Lower lobe of right lung (tissue), 2 donors: ENCODE results near the gene ZNF132. TPM values are rescaled to one million over a fixed set of nuclear protein-coding genes. Genes with fewer than 3 reads are reported as not detected.

Experiments
- ATAC-seq, 2 donors: fragments of 200-7000 bp; cut with Tn5 transposase; one replicate each; pipeline ENCODE4 v1.9.1; 2020 to 2022; ENCODE audit warnings: mild to moderate bottlenecking in 2 of 2, moderate library complexity in 2 of 2
- DNase-seq: peaks from one replicate; pipeline ENCODE4 v3.0.0-alpha.2; 2020
- H3K27ac ChIP-seq: fragments of 200-600 bp; one replicate; pipeline ENCODE4 v1.8.0; 2022
- H3K27me3 ChIP-seq: fragments of 200-600 bp; one replicate; pipeline ENCODE4 v1.8.0; 2022; ENCODE audit warnings: low read depth
- H3K36me3 ChIP-seq: fragments of 200-600 bp; one replicate; pipeline ENCODE4 v1.8.0; 2022; ENCODE audit warnings: mild to moderate bottlenecking
- H3K4me1 ChIP-seq: fragments of 200-600 bp; one replicate; pipeline ENCODE4 v1.8.0; 2022
- H3K4me3 ChIP-seq: fragments of 200-600 bp; one replicate; pipeline ENCODE4 v1.8.0; 2022; ENCODE audit warnings: mild to moderate bottlenecking
- H3K9me3 ChIP-seq: fragments of 200-600 bp; one replicate; pipeline ENCODE4 v1.8.0; 2022
- CTCF ChIP-seq: fragments of 200-600 bp; IDR thresholded peaks from one replicate; pipeline ENCODE4 v1.8.0; 2022; ENCODE audit warnings: antibody characterized with exemption, mild to moderate bottlenecking
- intact Hi-C: fragments of 100-400 bp; cut with DNase I; formaldehyde crosslinking; loops from one replicate; pipeline ENCODE4 v1.11.0; 2022
- total RNA-seq: library from RNA; stranded (reverse); fragmentation: NEBNext Ultra II Directional; extraction: Animal tissue kit (Norgen Biotek cat#: 25700); gene quantifications from one replicate; pipeline ENCODE4 v1.2.1, GENCODE V29; 2021
- donor health status: DM: no; HTN: yes; CAD: no; lungs with severe emphysema.

The ZNF132 gene
- total RNA-seq, 1 donor from 2014 or later, result 7.4 TPM

DNA sequence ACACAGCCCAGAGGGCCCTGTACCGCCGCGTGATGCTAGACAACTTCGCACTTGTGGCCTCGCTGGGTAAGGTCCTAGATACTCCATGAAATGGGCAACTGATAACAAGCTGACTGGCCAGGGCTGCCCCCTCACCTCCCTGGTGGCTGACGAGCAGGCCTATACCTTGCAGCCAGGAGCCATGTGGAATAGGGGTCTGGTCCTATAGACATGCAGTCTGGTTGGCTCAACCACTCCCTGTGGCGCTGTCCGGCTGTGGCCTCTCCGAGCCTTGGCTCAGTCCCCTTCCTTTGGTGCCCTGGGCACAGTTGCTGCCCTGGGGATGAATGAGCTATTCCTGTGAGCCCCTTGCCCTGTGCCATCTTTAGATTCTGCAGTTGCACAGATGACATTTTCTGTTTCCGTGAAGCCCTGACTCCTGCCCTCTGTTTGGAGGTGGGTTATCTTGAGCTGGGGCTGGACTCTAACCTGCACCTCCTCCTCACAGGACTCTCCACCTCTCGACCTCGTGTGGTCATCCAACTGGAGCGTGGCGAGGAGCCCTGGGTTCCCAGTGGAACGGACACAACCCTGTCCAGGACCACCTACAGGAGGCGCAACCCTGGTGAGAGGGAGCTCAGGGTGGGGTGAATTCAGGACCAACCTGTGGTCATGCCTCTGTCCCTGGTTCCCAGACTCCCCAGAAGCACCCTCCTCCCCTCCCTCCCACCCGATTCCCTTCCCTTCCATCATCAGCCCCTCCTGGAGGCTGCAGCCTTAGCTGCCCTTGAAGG is 29.5 kb upstream of the ZNF132 start:
- ATAC-seq, result no peak
- H3K36me3 ChIP-seq, result peaks cover 40% of the 10 kb centered on the region
- no peaks in the 10 kb centered on the region for H3K9me3 ChIP-seq
- H3K27me3 ChIP-seq, result no peaks in the 10 kb centered on the region
- intact Hi-C loops, result no loop called here
- H3K4me3 ChIP-seq, result no peak overlapping the region
- DNase-seq, result no peak
- peaks cover 15% of the 10 kb centered on the region for H3K4me1 ChIP-seq
- no peak overlapping the region for H3K27ac ChIP-seq
- no peak for TF ChIP-seq CTCF

GRCh38 chr19:58468216-58468839 is 28.4 kb upstream of the ZNF132 start:
- no peak overlapping the region for H3K4me3 ChIP-seq
- intact Hi-C loops, result no loop called here
- ATAC-seq, result no peak

DNA sequence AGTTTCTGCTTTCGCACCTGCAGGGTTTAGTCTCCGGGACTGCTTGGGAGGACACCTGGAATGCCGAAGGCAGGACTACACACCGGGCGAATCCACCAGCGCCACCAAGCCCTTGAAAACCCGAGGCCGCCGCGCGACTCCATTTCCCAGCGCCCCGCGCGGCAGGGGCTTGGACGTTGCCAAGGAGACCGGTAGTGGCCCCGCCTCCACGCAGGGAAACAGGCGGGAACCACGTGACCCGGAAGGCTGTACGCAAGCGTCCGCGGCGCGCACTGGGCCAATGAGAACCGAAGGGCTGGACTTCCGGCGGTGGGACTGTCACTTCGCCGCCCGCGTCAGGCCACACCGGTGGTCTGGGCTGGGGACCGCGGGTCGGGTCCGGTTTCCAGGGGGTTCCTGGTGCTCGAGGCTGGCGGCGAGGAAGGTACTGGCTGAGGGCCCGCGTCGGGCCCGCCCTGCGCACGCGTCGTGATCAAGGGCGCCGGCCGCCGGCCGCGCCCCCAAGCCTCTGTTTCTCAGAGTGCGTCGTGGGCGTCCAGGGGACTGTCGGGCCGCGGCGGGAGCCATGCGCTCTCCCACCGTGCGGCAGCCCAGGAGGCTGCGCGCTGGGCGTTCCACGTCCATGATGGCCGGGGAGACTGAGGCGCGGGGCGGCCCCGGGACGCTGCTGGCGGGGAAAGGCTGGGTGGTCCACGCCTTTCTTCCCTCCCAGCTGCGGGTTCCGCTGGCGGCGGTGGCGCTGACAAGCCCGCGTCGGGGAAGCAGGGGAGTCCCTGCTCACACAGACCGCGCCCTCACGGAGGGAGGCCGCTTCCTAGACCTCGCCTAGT is 27.0 kb upstream of the ZNF132 start, which contains the start of gene ZNF324:
ZNF324 (plus strand) TSS at position 321 of the 830 bp plus-strand sequence. CDS start 2,106 bp downstream, outside the sequence.
- Histone ChIP-seq H3K27me3 (no peaks in the 10 kb centered on the region), H3K4me3 (peak within 1 kb of the TSS; percentile 98), H3K4me1 (peaks cover 15% of the 10 kb centered on the region), H3K27ac (peak within 1 kb of the TSS; percentile 88), H3K36me3 (peaks cover 29% of the 10 kb centered on the region), H3K9me3 (no peaks in the 10 kb centered on the region)
- peak; percentile 7 for TF ChIP-seq CTCF
- intact Hi-C loops, result no loop called here
- ATAC-seq (peak; percentile 98 to 99), DNase-seq (peak; percentile 99)

More at GRCh38 chr19:58468216-58468839, 28.4 kb upstream of the ZNF132 start:
- Histone ChIP-seq H3K36me3 (peaks cover 40% of the 10 kb centered on the region), H3K4me1 (peaks cover 15% of the 10 kb centered on the region), H3K27me3 (no peaks in the 10 kb centered on the region), H3K9me3 (no peaks in the 10 kb centered on the region), H3K27ac (no peak overlapping the region)
- no peak for TF ChIP-seq CTCF
- DNase-seq, result no peak

- intact Hi-C loops, result no loop called here
- H3K27me3 ChIP-seq, result no peaks in the 10 kb centered on the region
- ATAC-seq (peak in 1 of 2 donors; percentile 53), DNase-seq (no peak)
- H3K27ac ChIP-seq, result peak overlapping the region; percentile 88
- H3K9me3 ChIP-seq, result no peaks in the 10 kb centered on the region
- no peak for TF ChIP-seq CTCF
- H3K4me1 ChIP-seq, result peaks cover 15% of the 10 kb centered on the region
- peak overlapping the region; percentile 98 for H3K4me3 ChIP-seq
- peaks cover 23% of the 10 kb centered on the region for H3K36me3 ChIP-seq
These were observed 26.3 kb upstream of the ZNF132 start for GRCh38 chr19:58466089-58466759.

GRCh38 chr19:58460039-58460438 is 20.1 kb upstream of the ZNF132 start:
- Histone ChIP-seq H3K4me3 (no peak overlapping the region), H3K36me3 (peaks cover 15% of the 10 kb centered on the region), H3K4me1 (no peaks in the 10 kb centered on the region), H3K27ac (no peak overlapping the region), H3K27me3 (no peaks in the 10 kb centered on the region), H3K9me3 (no peaks in the 10 kb centered on the region)
- DNase-seq, result no peak
- no peak for ATAC-seq
- TF ChIP-seq CTCF, result no peak
- intact Hi-C loops, result no loop called here
